IMR-90 (cell line): ENCODE measurements around the gene OR2AK2. TPM values are rescaled to one million over a fixed set of nuclear protein-coding genes. Genes with fewer than 3 reads are reported as not detected.

ENCODE experiments used
- ATAC-seq: fragments of 200-7000 bp; cut with Tn5 transposase; 2 replicates; pipeline ENCODE4 v1.9.1; 2020; ENCODE audit warnings: low read depth, mild to moderate bottlenecking, moderate library complexity
- BruUV-seq: library from RNA; stranded (reverse); fragments of 400-500 nt; replicated peaks from 2 replicates; lab custom pipeline; 2021; lab: Mats Ljungman, UMichigan
- CTCF ChIA-PET: fragments of 300-600 bp; formaldehyde crosslinking; extraction: SDS; loops from one replicate; lab custom pipeline; 2021; ENCODE audit warnings: antibody characterized with exemption; lab: Yijun Ruan, JAX
- POLR2A ChIA-PET: fragments of 300-600 bp; sonication (Branson Sonifier 250); formaldehyde crosslinking; loops from one replicate; lab custom pipeline; 2022; ENCODE audit warnings: antibody characterized with exemption; ENCODE audit not compliant: unreplicated experiment; lab: Charles Lee
- DNase-seq: peaks from one replicate; pipeline ENCODE4 v3.0.0; 2013
- H2AFZ ChIP-seq: replicated peaks from 2 replicates; pipeline ENCODE3; 2013; ENCODE audit warnings: low read length, mild to moderate bottlenecking; ENCODE audit not compliant: poor library complexity
- H2AK5ac ChIP-seq: 2 replicates; pipeline ENCODE4 v1.6.1; 2013; ENCODE audit warnings: low read depth, low read length, inconsistent platforms
- H2AK9ac ChIP-seq: replicated peaks from 2 replicates; pipeline ENCODE3; 2013; ENCODE audit warnings: mild to moderate bottlenecking, low read depth, low read length, moderate library complexity; ENCODE audit not compliant: poor library complexity
- H2BK120ac ChIP-seq: 2 replicates; pipeline ENCODE4 v1.6.1; 2013; ENCODE audit warnings: low read depth, low read length, inconsistent platforms
- H2BK15ac ChIP-seq: 3 replicates; pipeline ENCODE4 v1.6.1; 2013; ENCODE audit warnings: low read depth, low read length, inconsistent platforms
- H2BK20ac ChIP-seq: 2 replicates; pipeline ENCODE4 v1.6.1; 2013; ENCODE audit warnings: low read depth, mild to moderate bottlenecking, inconsistent platforms, low read length, moderate library complexity
- H2BK5ac ChIP-seq: 2 replicates; pipeline ENCODE4 v1.6.1; 2013; ENCODE audit warnings: mild to moderate bottlenecking, low read depth, low read length, inconsistent platforms; ENCODE audit not compliant: poor library complexity, severe bottlenecking
- H3K14ac ChIP-seq: replicated peaks from 2 replicates; pipeline ENCODE4 v1.6.1; 2013; ENCODE audit warnings: low read depth, low read length, inconsistent platforms
- H3K18ac ChIP-seq: 2 replicates; pipeline ENCODE4 v1.6.1; 2013; ENCODE audit warnings: low read depth, low read length, control low read depth
- H3K23ac ChIP-seq: 2 replicates; pipeline ENCODE4 v1.6.1; 2013; ENCODE audit warnings: low read depth, low read length, inconsistent platforms
- H3K27ac ChIP-seq: 2 replicates; pipeline ENCODE4 v1.5.1; 2013; ENCODE audit warnings: mild to moderate bottlenecking, control low read depth, low read length; ENCODE audit not compliant: insufficient read depth
- H3K27me3 ChIP-seq: 2 replicates; pipeline ENCODE4 v1.6.1; 2013; ENCODE audit warnings: low read length; ENCODE audit not compliant: control insufficient read depth, insufficient read depth
- H3K36me3 ChIP-seq: 2 replicates; pipeline ENCODE4 v1.6.1; 2013; ENCODE audit warnings: low read length, mixed read lengths; ENCODE audit not compliant: control insufficient read depth, insufficient read depth
- H3K4ac ChIP-seq: 2 replicates; pipeline ENCODE4 v1.6.1; 2013; ENCODE audit warnings: low read depth, low read length, inconsistent platforms
- H3K4me1 ChIP-seq: 2 replicates; pipeline ENCODE4 v1.6.1; 2013; ENCODE audit warnings: low read length, mixed read lengths; ENCODE audit not compliant: control insufficient read depth, insufficient read depth
- H3K4me2 ChIP-seq: 2 replicates; pipeline ENCODE4 v1.6.1; 2013; ENCODE audit warnings: low read depth, mild to moderate bottlenecking, control low read depth, low read length, moderate library complexity
- H3K4me3 ChIP-seq: 2 replicates; pipeline ENCODE4 v1.5.1; 2013; ENCODE audit warnings: low read depth, mild to moderate bottlenecking, control low read depth, low read length, moderate library complexity; ENCODE audit not compliant: insufficient read depth
- H3K56ac ChIP-seq: 2 replicates; pipeline ENCODE4 v1.6.1; 2013; ENCODE audit warnings: low read length, inconsistent platforms; ENCODE audit not compliant: insufficient read depth; ENCODE audit errors: extremely low read depth
- H3K79me1 ChIP-seq, 2 experiments: 2 replicates each; pipeline ENCODE4 v1.6.1; 2013; ENCODE audit warnings: low read length in 2 of 2, inconsistent platforms in 1 of 2, low read depth in 1 of 2
- H3K9ac ChIP-seq: 2 replicates; pipeline ENCODE4 v1.6.1; 2013; ENCODE audit warnings: low read depth, low read length, control low read depth
- H3K9me1 ChIP-seq: 2 replicates; pipeline ENCODE4 v1.6.1; 2013; ENCODE audit warnings: low read length, inconsistent platforms; ENCODE audit not compliant: insufficient read depth
- H3K9me3 ChIP-seq: 2 replicates; pipeline ENCODE4 v1.6.1; 2013; ENCODE audit warnings: low read length; ENCODE audit not compliant: control insufficient read depth, insufficient read depth
- H4K20me1 ChIP-seq: 2 replicates; pipeline ENCODE4 v1.6.1; 2013; ENCODE audit warnings: low read length, inconsistent platforms; ENCODE audit not compliant: insufficient read depth
- H4K5ac ChIP-seq: 2 replicates; pipeline ENCODE4 v1.6.1; 2013; ENCODE audit warnings: mild to moderate bottlenecking, low read depth, low read length, control low read depth
- H4K8ac ChIP-seq, 2 experiments: 2 replicates each; pipeline ENCODE4 v1.6.1; 2013; ENCODE audit warnings: low read depth in 2 of 2, low read length in 2 of 2, control low read depth in 1 of 2, inconsistent platforms in 1 of 2
- H4K91ac ChIP-seq: 2 replicates; pipeline ENCODE4 v1.6.1; 2013; ENCODE audit warnings: low read depth, low read length, inconsistent platforms; ENCODE audit not compliant: insufficient read depth
- ELK1 ChIP-seq: fragments of 150-350 bp; IDR thresholded peaks from 2 replicates; pipeline ENCODE4 v1.6.1; 2016; ENCODE audit warnings: low read depth, mild to moderate bottlenecking, low read length, moderate library complexity, borderline replicate concordance
- NFE2L2 ChIP-seq: fragments of 150-350 bp; IDR thresholded peaks from 2 replicates; pipeline ENCODE4 v1.6.1; 2016; ENCODE audit warnings: low read depth, mild to moderate bottlenecking, low read length
- WGBS, 2 experiments: methylation state at CpG; one replicate each; pipeline versions ENCODE4 v1.1.5 to v1.1.7; 2013; ENCODE audit warnings: missing lambda C conversion rate in 2 of 2; ENCODE audit not compliant: insufficient read length in 1 of 2; ENCODE audit errors: extremely low coverage in 2 of 2; 5-methylcytosine and 5-hydroxymethylcytosine counted together
- dilution Hi-C: fragments of 300-500 bp; cut with HindIII; formaldehyde crosslinking; loops from one replicate; pipeline ENCODE4 v1.14.3; 2018; ENCODE audit warnings: low sequenced_read_pairs; ENCODE audit not compliant: unreplicated experiment
- in situ Hi-C: fragments of 300-500 bp; cut with MboI; formaldehyde crosslinking; loops from 3 replicates; pipeline ENCODE4 v1.14.3; 2019; ENCODE audit warnings: low sequenced_read_pairs, inconsistent platforms, mixed read lengths
- intact Hi-C: fragments of 100-400 bp; cut with micrococcal nuclease; formaldehyde crosslinking; loops from 2 replicates; pipeline ENCODE4 v1.10.0; 2022
- polyA plus RNA-seq, 3 experiments: library from polyadenylated mRNA; depleted of rRNA; stranded (reverse); fragments of >200 nt; gene quantifications; 2 replicates each; pipeline ENCODE4 v1.2.3, GENCODE V29; 2012; ENCODE audit warnings: low replicate concordance in 1 of 3
- total RNA-seq: library from RNA; depleted of rRNA; stranded (reverse); fragments of >200 nt; gene quantifications from 2 replicates; pipeline ENCODE4 v1.2.3, GENCODE V29; 2012

The OR2AK2 gene
- total and polyA plus RNA-seq, 2 of the 4 experiments (the other 2 are of a cell fraction): not detected

- ChIA-PET CTCF (no interaction called here), POLR2A (no interaction called here)
- dilution Hi-C loops (no loop called here), in situ Hi-C loops (no loop called here), intact Hi-C loops (no loop called here)
- no peak overlapping the region for H2BK120ac ChIP-seq
- no peak overlapping the region for H2BK20ac ChIP-seq
- TF ChIP-seq ELK1 (no peak), NFE2L2 (no peak)
- no peak for DNase-seq
- H2BK5ac ChIP-seq: no peak overlapping the region
- no peak overlapping the region for H3K27ac ChIP-seq
- 52% methylated on average over 5 of the region's 9 CpGs; no CpG with 5 or more reads in 1 of the 2 experiments for WGBS, 2 experiments
- H3K9ac ChIP-seq: no peak overlapping the region
- no peak overlapping the region for H3K56ac ChIP-seq
- H3K14ac ChIP-seq: no peak overlapping the region
- no peak overlapping the region for H3K4ac ChIP-seq
- no peak overlapping the region for H4K91ac ChIP-seq
- no peak overlapping the region for H3K4me2 ChIP-seq
- no peak for ATAC-seq
- H3K4me1 ChIP-seq: no peaks in the 10 kb centered on the region
- peaks cover 15% of the 10 kb centered on the region; the same call in 1 of the 2 replicates for H3K9me3 ChIP-seq
- no peak overlapping the region for H4K8ac ChIP-seq
- H3K9me1 ChIP-seq: no peaks in the 10 kb centered on the region
- H4K20me1 ChIP-seq: no peaks in the 10 kb centered on the region
- no peak overlapping the region for H3K18ac ChIP-seq
- no peak overlapping the region for H2BK15ac ChIP-seq
- H3K23ac ChIP-seq: no peak overlapping the region
- H2AK9ac ChIP-seq: no peak overlapping the region
- H2AK5ac ChIP-seq: no peak overlapping the region
- H3K79me1 ChIP-seq: no peaks in the 10 kb centered on the region
- no peaks in the 10 kb centered on the region for H3K27me3 ChIP-seq
- H3K4me3 ChIP-seq: no peak overlapping the region
- H3K36me3 ChIP-seq: no peaks in the 10 kb centered on the region
- no peak overlapping the region for H4K5ac ChIP-seq
- BruUV-seq: no TSS peak
- no peak overlapping the region for H2AFZ ChIP-seq
Observed at GRCh38 chr1:247935781-247936180, 29.3 kb upstream of the OR2AK2 start.
